ENCODE measurements around the gene FBXL17.
"Not testable (repeated sequence)": the region's sequence is repeated elsewhere in the genome, so short reads cannot be mapped to it uniquely, and the experiment has no call there.

FBXL17 gene

GRCh38 chr5:108238936-108239887 lies 142.7 kb downstream of the FBXL17 start:
- DNase-seq = no peak

- DNase-seq = no peak
These were observed 143.4 kb downstream of the FBXL17 start for GRCh38 chr5:108238461-108238860.

- no peak for DNase-seq
These were observed 148.2 kb downstream of the FBXL17 start for GRCh38 chr5:108233617-108234155.

- no peak for DNase-seq
These were observed 149.1 kb downstream of the FBXL17 start for GRCh38 chr5:108232805-108233204.

GRCh38 chr5:108222011-108222410 lies 159.9 kb downstream of the FBXL17 start:
- DNase-seq = no peak

- no peak for DNase-seq
These were observed 161.1 kb downstream of the FBXL17 start for GRCh38 chr5:108220834-108221233.

- no peak for DNase-seq
These were observed 165.0 kb downstream of the FBXL17 start for GRCh38 chr5:108216890-108217289.

- DNase-seq = no peak
These were observed 167.0 kb downstream of the FBXL17 start for GRCh38 chr5:108214857-108215256.

- DNase-seq = no peak
These were observed 169.0 kb downstream of the FBXL17 start for GRCh38 chr5:108212775-108213346.

- DNase-seq = no peak
These were observed 175.2 kb downstream of the FBXL17 start for GRCh38 chr5:108206707-108207106.

GRCh38 chr5:108201721-108202120 lies 180.2 kb downstream of the FBXL17 start:
- no peak for DNase-seq

- DNase-seq = no peak
These were observed 185.6 kb downstream of the FBXL17 start for GRCh38 chr5:108196276-108196675.

- DNase-seq = no peak
These were observed 188.7 kb downstream of the FBXL17 start for GRCh38 chr5:108193021-108193795.

GRCh38 chr5:108184940-108185339 lies 197.0 kb downstream of the FBXL17 start:
- DNase-seq = no peak

GRCh38 chr5:108181975-108182374 lies 199.9 kb downstream of the FBXL17 start:
- no peak for DNase-seq

GRCh38 chr5:108174286-108174685 lies 207.6 kb downstream of the FBXL17 start:
- no peak for DNase-seq

- DNase-seq = no peak
These were observed 210.1 kb downstream of the FBXL17 start for GRCh38 chr5:108171759-108172158.

- no peak for DNase-seq
These were observed 213.0 kb downstream of the FBXL17 start for GRCh38 chr5:108168915-108169314.

- DNase-seq = no peak
These were observed 214.7 kb downstream of the FBXL17 start for GRCh38 chr5:108167174-108167573.

- DNase-seq = no peak
These were observed 217.3 kb downstream of the FBXL17 start for GRCh38 chr5:108164574-108164973.

GRCh38 chr5:108152854-108153253 lies 229.0 kb downstream of the FBXL17 start:
- DNase-seq = not testable (repeated sequence)

- no peak for DNase-seq
These were observed 232.5 kb downstream of the FBXL17 start for GRCh38 chr5:108149369-108149768.

GRCh38 chr5:108148715-108149139 lies 233.2 kb downstream of the FBXL17 start:
- DNase-seq = no peak
